LNCAP (cell line): ENCODE measurements around the gene SOX11.

Experiments
- CTCF ChIP-seq: fragments of 450-650 bp; IDR thresholded peaks from 2 replicates; pipeline ENCODE4 v1.5.1; 2017; ENCODE audit warnings: mild to moderate bottlenecking

Gene SOX11

GRCh38 chr2:5689750-5690149 lies 2.4 kb upstream of the SOX11 start:
- no peak for TF ChIP-seq CTCF

- TF ChIP-seq CTCF = no peak
Observed at GRCh38 chr2:5690286-5690685, 1.9 kb upstream of the SOX11 start.

- TF ChIP-seq CTCF = no peak
Observed at GRCh38 chr2:5690718-5691220, 1.4 kb upstream of the SOX11 start.

DNA sequence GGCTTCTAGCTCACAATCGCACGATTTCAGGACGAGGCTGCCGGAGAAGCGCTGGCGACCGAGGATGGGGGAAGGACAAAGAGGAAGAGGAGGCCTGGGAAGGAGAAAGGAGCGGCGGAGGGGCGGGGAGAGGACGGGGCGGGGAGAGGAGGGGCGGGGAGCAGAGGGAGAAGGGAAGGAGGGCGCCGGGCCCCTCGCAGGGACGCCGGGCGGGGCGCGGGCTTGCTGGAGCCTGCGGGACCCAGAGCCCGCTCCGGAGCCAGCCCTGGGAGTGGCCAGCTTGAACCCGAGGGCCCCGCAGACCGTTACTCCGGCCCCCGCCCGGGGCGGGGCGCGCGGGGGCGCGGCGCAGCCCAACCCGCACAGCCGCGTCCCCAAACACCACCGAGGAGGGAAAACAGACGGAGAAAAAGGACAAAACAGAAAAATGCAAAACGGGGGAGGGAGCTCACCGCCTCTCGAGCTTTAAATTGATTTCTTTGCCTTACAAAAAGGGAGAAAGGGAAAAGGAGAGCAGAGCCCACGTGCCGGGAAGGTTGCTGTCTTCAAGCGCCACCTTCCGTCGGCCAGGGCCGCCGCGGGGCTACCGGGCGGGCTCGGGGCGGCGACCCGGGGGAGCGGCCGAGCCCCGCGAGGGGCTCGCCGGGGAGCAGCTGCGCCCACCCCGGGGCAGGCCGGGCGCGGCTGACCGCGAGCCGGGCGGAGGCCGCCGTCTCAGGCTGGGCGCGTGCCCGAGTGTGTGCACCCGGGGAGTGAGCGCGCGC lies 781 bp upstream of the SOX11 start:
- peak; percentile 62 for TF ChIP-seq CTCF

DNA sequence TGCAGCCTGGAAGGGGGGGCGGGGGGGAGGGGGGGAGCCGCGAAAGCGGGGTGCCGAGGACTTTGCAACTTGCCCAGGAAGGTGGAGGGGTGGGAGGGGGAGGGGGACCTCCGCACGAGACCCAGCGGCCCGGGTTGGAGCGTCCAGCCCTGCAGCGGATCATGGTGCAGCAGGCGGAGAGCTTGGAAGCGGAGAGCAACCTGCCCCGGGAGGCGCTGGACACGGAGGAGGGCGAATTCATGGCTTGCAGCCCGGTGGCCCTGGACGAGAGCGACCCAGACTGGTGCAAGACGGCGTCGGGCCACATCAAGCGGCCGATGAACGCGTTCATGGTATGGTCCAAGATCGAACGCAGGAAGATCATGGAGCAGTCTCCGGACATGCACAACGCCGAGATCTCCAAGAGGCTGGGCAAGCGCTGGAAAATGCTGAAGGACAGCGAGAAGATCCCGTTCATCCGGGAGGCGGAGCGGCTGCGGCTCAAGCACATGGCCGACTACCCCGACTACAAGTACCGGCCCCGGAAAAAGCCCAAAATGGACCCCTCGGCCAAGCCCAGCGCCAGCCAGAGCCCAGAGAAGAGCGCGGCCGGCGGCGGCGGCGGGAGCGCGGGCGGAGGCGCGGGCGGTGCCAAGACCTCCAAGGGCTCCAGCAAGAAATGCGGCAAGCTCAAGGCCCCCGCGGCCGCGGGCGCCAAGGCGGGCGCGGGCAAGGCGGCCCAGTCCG lies 540 bp downstream of the SOX11 start:
- TF ChIP-seq CTCF = no peak

DNA sequence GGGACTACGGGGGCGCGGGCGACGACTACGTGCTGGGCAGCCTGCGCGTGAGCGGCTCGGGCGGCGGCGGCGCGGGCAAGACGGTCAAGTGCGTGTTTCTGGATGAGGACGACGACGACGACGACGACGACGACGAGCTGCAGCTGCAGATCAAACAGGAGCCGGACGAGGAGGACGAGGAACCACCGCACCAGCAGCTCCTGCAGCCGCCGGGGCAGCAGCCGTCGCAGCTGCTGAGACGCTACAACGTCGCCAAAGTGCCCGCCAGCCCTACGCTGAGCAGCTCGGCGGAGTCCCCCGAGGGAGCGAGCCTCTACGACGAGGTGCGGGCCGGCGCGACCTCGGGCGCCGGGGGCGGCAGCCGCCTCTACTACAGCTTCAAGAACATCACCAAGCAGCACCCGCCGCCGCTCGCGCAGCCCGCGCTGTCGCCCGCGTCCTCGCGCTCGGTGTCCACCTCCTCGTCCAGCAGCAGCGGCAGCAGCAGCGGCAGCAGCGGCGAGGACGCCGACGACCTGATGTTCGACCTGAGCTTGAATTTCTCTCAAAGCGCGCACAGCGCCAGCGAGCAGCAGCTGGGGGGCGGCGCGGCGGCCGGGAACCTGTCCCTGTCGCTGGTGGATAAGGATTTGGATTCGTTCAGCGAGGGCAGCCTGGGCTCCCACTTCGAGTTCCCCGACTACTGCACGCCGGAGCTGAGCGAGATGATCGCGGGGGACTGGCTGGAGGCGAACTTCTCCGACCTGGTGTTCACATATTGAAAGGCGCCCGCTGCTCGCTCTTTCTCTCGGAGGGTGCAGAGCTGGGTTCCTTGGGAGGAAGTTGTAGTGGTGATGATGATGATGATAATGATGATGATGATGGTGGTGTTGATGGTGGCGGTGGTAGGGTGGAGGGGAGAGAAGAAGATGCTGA lies 1.4 kb downstream of the SOX11 start:
- TF ChIP-seq CTCF = no peak

GRCh38 chr2:5694306-5694705 lies 2.1 kb downstream of the SOX11 start:
- TF ChIP-seq CTCF = no peak
